Inferior parietal cortex (tissue), 1 donor: ENCODE data around the gene OLA1.
A peak's percentile ranks its signal among the peaks of the same experiment; 100 is the strongest.
"Not testable (repeated sequence)": the region's sequence is repeated elsewhere in the genome, so short reads cannot be mapped to it uniquely, and the experiment has no call there.

Experiments
- DNase-seq: peaks from one replicate; pipeline ENCODE4 v3.0.0-alpha.2; 2016; ENCODE audit errors: extremely low spot score

Gene OLA1

GRCh38 chr2:174248187-174248997, at the start of gene OLA1:
TSS of gene OLA1 (minus strand) at chr2:174248532. CDS start at chr2:174246815, 1,717 bp downstream.
- DNase-seq, result peak; percentile 89

DNA sequence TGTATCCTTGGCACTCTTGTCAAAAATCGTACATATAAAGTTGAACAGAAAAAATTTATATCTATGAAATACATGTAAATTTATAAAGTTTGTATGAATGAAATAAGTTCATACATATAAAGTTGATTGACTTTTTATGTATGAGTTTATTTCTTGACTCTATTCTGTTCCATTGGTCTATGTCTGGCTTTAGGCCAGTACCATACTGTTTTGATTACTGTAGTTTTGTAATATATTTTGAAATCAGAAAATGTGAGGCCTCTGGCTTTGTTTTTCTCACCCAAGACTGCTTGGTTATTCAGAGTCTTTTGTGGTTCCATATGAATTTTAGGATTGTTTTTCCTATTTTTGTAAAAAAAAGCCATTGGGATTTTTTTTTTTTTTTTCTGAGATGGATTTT, 44.6 kb upstream of the OLA1 start:
- no peak for DNase-seq

DNA sequence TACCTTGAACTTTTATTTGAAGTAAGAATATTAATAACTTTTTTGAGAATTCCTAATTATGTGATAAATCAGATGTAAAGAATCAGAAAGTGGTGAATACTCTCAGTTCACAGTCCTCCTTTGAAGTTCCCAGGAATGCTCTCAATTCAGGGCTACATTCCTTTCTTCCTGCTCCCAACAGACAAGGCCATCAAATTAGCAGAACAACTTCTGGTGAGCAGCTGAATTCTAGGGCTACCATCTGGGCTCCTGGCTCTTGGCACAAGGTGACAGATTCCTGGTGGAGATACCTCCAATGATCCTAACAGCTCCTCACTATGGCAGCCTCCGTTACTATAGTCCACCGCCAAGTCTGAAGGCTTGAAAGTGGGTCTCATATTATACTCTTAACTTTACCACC, 37.8 kb upstream of the OLA1 start:
- DNase-seq, result no peak

DNA sequence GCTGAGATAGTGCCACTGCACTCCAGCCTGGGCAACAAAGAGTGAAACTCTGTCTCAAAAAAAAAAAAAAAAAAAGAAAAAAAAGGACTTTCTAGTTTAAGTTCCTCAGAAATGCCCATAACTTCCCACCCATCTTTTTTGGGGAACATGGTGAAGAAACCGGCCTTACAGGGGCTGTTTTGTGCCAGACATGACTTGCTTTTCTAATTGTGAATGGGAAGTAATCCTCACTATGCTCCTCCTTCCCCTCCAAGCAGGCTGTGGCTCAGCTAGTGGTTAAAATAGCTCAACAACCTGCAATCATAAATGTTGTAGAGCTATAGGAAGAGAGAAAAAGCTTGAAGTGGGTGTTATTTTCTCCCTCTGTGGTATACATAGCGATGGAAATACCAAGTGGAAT, 34.1 kb upstream of the OLA1 start:
- DNase-seq, result no peak

GRCh38 chr2:174281736-174282135, 33.4 kb upstream of the OLA1 start:
- no peak for DNase-seq

DNA sequence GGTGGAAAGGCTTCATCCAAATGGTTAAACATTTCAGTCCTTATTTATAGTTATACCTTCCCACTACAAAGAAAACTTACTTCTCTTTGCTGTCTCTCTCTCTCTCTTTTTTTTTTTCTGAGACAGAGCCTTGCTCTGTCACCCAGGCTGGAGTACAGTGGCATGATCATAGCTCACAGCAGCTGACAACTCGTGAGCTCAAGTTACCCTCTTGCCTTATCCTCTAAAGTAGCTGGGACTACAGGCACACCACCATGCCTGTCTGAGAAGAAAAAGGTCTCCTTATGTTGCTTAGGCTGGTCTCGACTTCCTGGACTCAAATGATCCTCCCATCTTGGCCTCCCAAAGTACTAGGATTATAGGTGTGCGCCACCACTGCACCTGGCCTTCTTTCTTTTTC, 32.3 kb upstream of the OLA1 start:
- no peak for DNase-seq

DNA sequence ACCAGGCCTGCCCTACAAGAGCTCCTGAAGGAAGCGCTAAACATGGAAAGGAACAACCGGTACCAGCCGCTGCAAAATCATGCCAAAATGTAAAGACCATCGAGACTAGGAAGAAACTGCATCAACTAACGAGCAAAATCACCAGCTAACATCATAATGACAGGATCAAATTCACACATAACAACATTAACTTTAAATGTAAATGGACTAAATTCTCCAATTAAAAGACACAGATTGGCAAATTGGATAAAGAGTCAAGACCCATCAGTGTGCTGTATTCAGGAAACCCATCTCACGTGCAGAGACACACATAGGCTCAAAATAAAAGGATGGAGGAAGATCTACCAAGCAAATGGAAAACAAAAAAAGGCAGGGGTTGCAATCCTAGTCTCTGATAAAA, 21.9 kb upstream of the OLA1 start:
- DNase-seq, result not testable (repeated sequence)

- no peak for DNase-seq
Measured at GRCh38 chr2:174266288-174266687, 18.0 kb upstream of the OLA1 start.

- DNase-seq, result no peak
Measured at GRCh38 chr2:174263997-174264396, 15.7 kb upstream of the OLA1 start.

- no peak for DNase-seq
Measured at GRCh38 chr2:174259981-174260380, 11.6 kb upstream of the OLA1 start.

GRCh38 chr2:174254267-174254666, 5.9 kb upstream of the OLA1 start:
- DNase-seq, result no peak

DNA sequence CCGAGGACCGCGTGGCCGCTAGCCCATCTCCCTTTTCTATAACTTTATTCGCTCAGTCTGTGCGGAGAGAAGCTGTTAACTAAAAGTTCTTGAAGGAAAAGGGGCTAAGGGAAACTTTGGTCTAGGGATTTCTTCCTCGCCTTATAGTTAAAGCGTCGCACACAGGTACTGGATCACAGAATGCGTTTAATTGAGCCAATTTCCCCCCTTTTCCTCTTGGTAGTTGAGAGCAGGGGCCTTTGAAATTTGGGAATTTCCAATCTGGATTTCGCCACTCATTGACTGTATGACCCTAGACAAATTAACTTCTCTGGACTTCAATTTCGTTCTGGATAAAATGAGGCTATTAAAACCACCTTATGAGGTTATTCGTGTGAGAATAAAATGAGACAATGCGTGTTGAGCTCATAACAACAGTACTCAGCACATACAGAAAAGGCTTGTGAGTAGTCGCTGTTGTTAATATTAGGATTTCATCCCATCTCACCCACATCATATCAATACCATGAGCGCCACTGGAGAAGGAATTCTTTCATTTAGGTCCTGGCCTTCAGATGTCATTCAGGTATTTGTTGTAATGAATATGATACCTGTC, 763 bp upstream of the OLA1 start:
- no peak for DNase-seq

GRCh38 chr2:174247474-174248186, 702 bp downstream of the OLA1 start:
- peak; percentile 5 for DNase-seq

GRCh38 chr2:174246944-174247381, 1.4 kb downstream of the OLA1 start:
- DNase-seq, result no peak

- not testable (repeated sequence) for DNase-seq
Measured at GRCh38 chr2:174245628-174246027, 2.7 kb downstream of the OLA1 start.

GRCh38 chr2:174245065-174245464, 3.3 kb downstream of the OLA1 start:
- no peak for DNase-seq

- DNase-seq, result no peak
Measured at GRCh38 chr2:174243812-174244211, 4.5 kb downstream of the OLA1 start.

DNA sequence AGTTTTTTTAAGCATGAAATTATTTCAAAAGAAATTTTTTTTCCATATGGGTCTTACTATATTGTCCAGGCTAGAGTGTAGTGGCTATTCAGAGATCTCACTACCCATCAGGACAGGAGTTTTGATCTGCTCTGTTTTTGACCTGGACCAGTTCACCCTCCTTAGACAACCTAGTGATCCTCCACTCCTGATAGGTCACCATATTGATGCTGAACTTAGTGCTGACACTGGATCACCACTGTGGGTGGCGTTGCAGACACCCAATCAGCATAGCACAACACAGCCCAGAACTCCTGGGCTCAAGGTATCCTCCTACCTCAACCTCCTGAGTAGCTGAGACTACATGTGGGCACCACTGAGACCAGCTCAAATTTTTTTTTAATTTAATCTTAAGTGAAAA, 8.2 kb downstream of the OLA1 start:
- DNase-seq, result no peak

DNA sequence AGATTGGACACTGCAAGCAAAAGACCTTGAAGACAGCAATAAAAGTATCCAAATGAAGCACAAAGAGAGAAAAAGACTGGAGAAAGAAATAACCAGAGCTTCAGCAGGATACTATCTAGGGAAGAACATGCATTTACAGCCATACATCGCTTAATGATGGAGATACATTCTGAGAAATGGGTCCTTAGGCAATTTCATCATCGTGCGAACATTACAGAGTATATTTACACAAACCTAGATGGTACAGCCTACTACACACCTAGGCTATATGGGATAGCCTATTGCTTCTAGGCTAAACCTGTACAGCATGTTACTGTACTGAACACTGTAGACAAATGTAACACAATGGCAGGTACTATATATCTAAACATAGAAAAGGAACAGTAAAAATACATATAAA, 11.9 kb downstream of the OLA1 start:
- DNase-seq, result no peak

- no peak for DNase-seq
Measured at GRCh38 chr2:174235680-174236079, 12.7 kb downstream of the OLA1 start.

- no peak for DNase-seq
Measured at GRCh38 chr2:174233771-174234275, 14.5 kb downstream of the OLA1 start.

GRCh38 chr2:174227748-174228147, 20.6 kb downstream of the OLA1 start:
- DNase-seq, result no peak
